ENCODE measurements around the gene MARCO.

DNA sequence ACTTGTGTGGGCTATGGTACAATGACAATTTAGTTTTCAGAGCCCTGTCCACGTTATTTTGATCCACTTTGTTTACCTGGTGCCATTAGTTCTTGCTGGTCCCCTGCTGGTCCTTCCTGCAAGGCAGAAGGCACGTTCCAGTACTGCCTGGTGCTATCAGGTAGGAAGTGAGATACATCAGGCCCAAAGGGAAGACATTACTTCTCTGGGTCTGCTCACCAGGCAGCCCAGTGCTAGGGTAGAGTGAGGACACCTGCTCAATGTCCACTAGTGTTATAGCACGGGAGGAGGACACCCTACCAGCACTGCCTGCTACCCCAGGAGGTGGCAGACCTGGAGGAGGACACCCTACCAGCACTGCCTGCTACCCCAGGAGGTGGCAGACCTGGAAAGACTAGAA lies 23.7 kb downstream of the MARCO start:
- TF ChIP-seq, protein P1, sequence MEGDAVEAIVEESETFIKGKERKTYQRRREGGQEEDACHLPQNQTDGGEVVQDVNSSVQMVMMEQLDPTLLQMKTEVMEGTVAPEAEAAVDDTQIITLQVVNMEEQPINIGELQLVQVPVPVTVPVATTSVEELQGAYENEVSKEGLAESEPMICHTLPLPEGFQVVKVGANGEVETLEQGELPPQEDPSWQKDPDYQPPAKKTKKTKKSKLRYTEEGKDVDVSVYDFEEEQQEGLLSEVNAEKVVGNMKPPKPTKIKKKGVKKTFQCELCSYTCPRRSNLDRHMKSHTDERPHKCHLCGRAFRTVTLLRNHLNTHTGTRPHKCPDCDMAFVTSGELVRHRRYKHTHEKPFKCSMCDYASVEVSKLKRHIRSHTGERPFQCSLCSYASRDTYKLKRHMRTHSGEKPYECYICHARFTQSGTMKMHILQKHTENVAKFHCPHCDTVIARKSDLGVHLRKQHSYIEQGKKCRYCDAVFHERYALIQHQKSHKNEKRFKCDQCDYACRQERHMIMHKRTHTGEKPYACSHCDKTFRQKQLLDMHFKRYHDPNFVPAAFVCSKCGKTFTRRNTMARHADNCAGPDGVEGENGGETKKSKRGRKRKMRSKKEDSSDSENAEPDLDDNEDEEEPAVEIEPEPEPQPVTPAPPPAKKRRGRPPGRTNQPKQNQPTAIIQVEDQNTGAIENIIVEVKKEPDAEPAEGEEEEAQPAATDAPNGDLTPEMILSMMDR (IDR thresholded peaks at IDR 0.05): no peak
- TF ChIP-seq POLR2A (IDR thresholded peaks at IDR 0.05) (no peak), POLR2AphosphoS5 (IDR thresholded peaks at IDR 0.05; ENCODE audit: insufficient read depth in 1 of 2, low read depth in 1 of 2) (no peak)

All from vagina (tissue), 2 donors.